ENCODE measurements around the gene TMEM202. TPM values are rescaled to one million over a fixed set of nuclear protein-coding genes. Genes with fewer than 3 reads are reported as not detected.

TMEM202 gene
- total and polyA plus RNA-seq, 2 experiments from 2014 or later = not detected

- no peak for TF ChIP-seq ZNF331 (CRISPR knock-in tag; IDR thresholded peaks at IDR 0.05; ENCODE audit: low read depth)
- no peak for TF ChIP-seq JUNB (IDR thresholded peaks at IDR 0.05; ENCODE audit: unreplicated experiment)
- TF ChIP-seq ZNF462 (CRISPR knock-in tag; IDR thresholded peaks at IDR 0.05) = no peak
- TF ChIP-seq ZNF114 (CRISPR knock-in tag; IDR thresholded peaks at IDR 0.05) = no peak
- no peak for TF ChIP-seq CTCF (conservative IDR thresholded peaks at IDR 0.05; ENCODE audit: low read depth in 2 of 2)
- no peak for TF ChIP-seq EZH2phosphoT487 (IDR thresholded peaks at IDR 0.05; ENCODE audit: unreplicated experiment)
- no peak for TF ChIP-seq NANOG (IDR thresholded peaks at IDR 0.05; ENCODE audit: borderline replicate concordance)
- TF ChIP-seq POLR2AphosphoS5 (IDR thresholded peaks at IDR 0.05; ENCODE audit: low read depth) = no peak
- no peak for TF ChIP-seq STAT1 (IDR thresholded peaks at IDR 0.05; ENCODE audit: unreplicated experiment)
- TF ChIP-seq EZH2 (IDR thresholded peaks at IDR 0.05; ENCODE audit: low read depth, unreplicated experiment) = no peak
- no peak for TF ChIP-seq ETS1 (IDR thresholded peaks at IDR 0.05)
- no peak for TF ChIP-seq CREB1 (CRISPR knock-in tag; IDR thresholded peaks at IDR 0.05; ENCODE audit: low read depth)
- no peak for TF ChIP-seq REST (IDR thresholded peaks at IDR 0.05; ENCODE audit: unreplicated experiment)
- H2AFZ ChIP-seq = peak overlapping the region; percentile 34; the same call in 1 of the 2 replicates
- no peak overlapping the region for H3K4me3 ChIP-seq
- H3K27ac ChIP-seq (ENCODE audit: low read depth) = no peak overlapping the region
- no peaks in the 10 kb centered on the region for H3K36me3 ChIP-seq (ENCODE audit: insufficient read depth)
- Mint-ChIP-seq H3K36me3 (ENCODE audit: low read depth) (no peaks in the 10 kb centered on the region), H3K4me3 (no peak overlapping the region), H3K27me3 (ENCODE audit: insufficient read depth, low read depth, poor library complexity) (peaks cover 12% of the 10 kb centered on the region), H3K9me3 (peaks cover 4% of the 10 kb centered on the region; the same call in 2 of the 3 replicates), H3K4me1 (peaks cover 8% of the 10 kb centered on the region), H3K27ac (no peak overlapping the region)
- no peaks in the 10 kb centered on the region for H3K27me3 ChIP-seq (ENCODE audit: insufficient read depth)
- no peaks in the 10 kb centered on the region for H3K79me2 ChIP-seq (replicated peaks; ENCODE audit: insufficient read depth)
- no peak for ATAC-seq
- no peaks in the 10 kb centered on the region for H3K9me2 ChIP-seq (ENCODE audit: insufficient read depth)
- no peaks in the 10 kb centered on the region for H3F3A ChIP-seq (replicated peaks; ENCODE audit: low read depth)
- no peak for DNase-seq (ENCODE audit: low spot score)
- H4K20me1 ChIP-seq (replicated peaks; ENCODE audit: insufficient read depth) = no peaks in the 10 kb centered on the region
- 0 out of 2 replicates have a peak, but pooled peaks cover 4% of the 10 kb centered on the region for H3K4me1 ChIP-seq (ENCODE audit: insufficient read depth)
- no peak overlapping the region for H3K4me2 ChIP-seq
Measured at GRCh38 chr15:72380743-72381142, 17.4 kb upstream of the TMEM202 start.
